Keratinocyte (primary cell): ENCODE results near the gene NCKAP5.

Experiments used
- CTCF ChIP-seq, 3 experiments: IDR thresholded peaks in 1 of 3; conservative IDR thresholded peaks in 1 of 3; optimal IDR thresholded peaks in 1 of 3; 2 replicates in 2 of 3; 3 replicates in 1 of 3; pipeline versions ENCODE3 to v1.5.1; 2011; ENCODE audit warnings: low read length in 3 of 3, mild to moderate bottlenecking in 3 of 3, moderate library complexity in 2 of 3, control low read depth in 1 of 3, inconsistent platforms in 1 of 3; ENCODE audit not compliant: insufficient read depth in 2 of 3; ENCODE audit errors: extremely low read depth in 1 of 3
- EZH2 ChIP-seq: IDR thresholded peaks from one replicate; pipeline ENCODE4 v1.6.1; 2012; ENCODE audit warnings: inconsistent platforms, mild to moderate bottlenecking, low read length, moderate library complexity

GRCh38 chr2:133416146-133416545, 152.1 kb downstream of the NCKAP5 start:
- no peak for TF ChIP-seq CTCF (optimal IDR thresholded peaks at IDR 0.05 in 1 of 3, IDR thresholded peaks at IDR 0.05 in 1 of 3, conservative IDR thresholded peaks at IDR 0.05 in 1 of 3; ENCODE audit: extremely low read depth in 1 of 3, insufficient read depth in 2 of 3, low read length in 3 of 3)
- TF ChIP-seq EZH2: no peak
